ENCODE data around the gene DHCR24. TPM values are rescaled to one million over a fixed set of nuclear protein-coding genes. Genes with fewer than 3 reads are reported as not detected.
"Not testable (repeated sequence)": the region's sequence is repeated elsewhere in the genome, so short reads cannot be mapped to it uniquely, and the experiment has no call there.

Gene DHCR24
- total RNA-seq, 2 experiments from 2014 or later = 114 to 115 TPM

- ChIA-PET CTCF (interaction anchor here (0.9 kb wide), 1 partner anchor 25 kb away, joined by 3 read pairs; no protein-coding TSS in a partner anchor), POLR2A (no interaction called here)
- H3K9me3 Mint-ChIP-seq = no peaks in the 10 kb centered on the region
- no peaks in the 10 kb centered on the region for H3K36me3 Mint-ChIP-seq (ENCODE audit: low read depth)
- no peaks in the 10 kb centered on the region for H3K4me1 Mint-ChIP-seq
- no peak for DNase-seq
- H3K27me3 Mint-ChIP-seq = peaks cover 25% of the 10 kb centered on the region
- H3K4me3 Mint-ChIP-seq = no peak overlapping the region
- H3K27ac Mint-ChIP-seq = no peak overlapping the region
Measured at GRCh38 chr1:54919367-54920359, 32.7 kb upstream of the DHCR24 start.

GRCh38 chr1:54911076-54911475 lies 24.1 kb upstream of the DHCR24 start:
- H3K4me1 Mint-ChIP-seq; DNase-seq; H3K27me3 Mint-ChIP-seq; POLR2A ChIA-PET; H3K27ac Mint-ChIP-seq; H3K36me3 Mint-ChIP-seq (ENCODE audit: low read depth); H3K9me3 Mint-ChIP-seq; H3K4me3 Mint-ChIP-seq: not testable (repeated sequence)
- CTCF ChIA-PET = interaction anchor here (1.1 kb wide), 1 partner anchor 34 kb away, joined by 3 read pairs; no protein-coding TSS in a partner anchor

GRCh38 chr1:54906586-54906985 lies 19.6 kb upstream of the DHCR24 start:
- no peaks in the 10 kb centered on the region for H3K36me3 Mint-ChIP-seq (ENCODE audit: low read depth)
- H3K4me1 Mint-ChIP-seq = no peaks in the 10 kb centered on the region

GRCh38 chr1:54904476-54905048 lies 17.6 kb upstream of the DHCR24 start:
- Mint-ChIP-seq H3K27me3 (peaks cover 38% of the 10 kb centered on the region), H3K27ac (no peak overlapping the region), H3K4me1 (no peaks in the 10 kb centered on the region), H3K9me3 (no peaks in the 10 kb centered on the region), H3K36me3 (ENCODE audit: low read depth) (no peaks in the 10 kb centered on the region), H3K4me3 (no peak overlapping the region)
- ChIA-PET CTCF (interaction anchor here (1.4 kb wide), 1 partner anchor 40 kb away, joined by 5 read pairs; no protein-coding TSS in a partner anchor), POLR2A (no interaction called here)
- no peak for DNase-seq

More at GRCh38 chr1:54906586-54906985, 19.6 kb upstream of the DHCR24 start:
- DNase-seq = no peak
- Mint-ChIP-seq H3K9me3 (no peaks in the 10 kb centered on the region), H3K27ac (no peak overlapping the region), H3K4me3 (no peak overlapping the region), H3K27me3 (peaks cover 29% of the 10 kb centered on the region)
- ChIA-PET POLR2A (no interaction called here), CTCF (no interaction called here)

GRCh38 chr1:54894271-54894670 lies 7.3 kb upstream of the DHCR24 start:
- no peak for DNase-seq
- Mint-ChIP-seq H3K36me3 (ENCODE audit: low read depth) (no peaks in the 10 kb centered on the region), H3K4me3 (no peak overlapping the region), H3K27ac (no peak overlapping the region), H3K9me3 (no peaks in the 10 kb centered on the region), H3K4me1 (no peaks in the 10 kb centered on the region), H3K27me3 (peaks cover 16% of the 10 kb centered on the region)
- CTCF ChIA-PET = interaction anchor here (0.7 to 2.3 kb wide), 2 partner anchors 50 to 102 kb away, joined by 3 to 9 read pairs; no protein-coding TSS in a partner anchor
- POLR2A ChIA-PET = no interaction called here

- Mint-ChIP-seq H3K27me3 (peaks cover 26% of the 10 kb centered on the region), H3K36me3 (ENCODE audit: low read depth) (no peaks in the 10 kb centered on the region), H3K4me3 (no peak overlapping the region), H3K4me1 (peaks cover 8% of the 10 kb centered on the region), H3K27ac (no peak overlapping the region), H3K9me3 (no peaks in the 10 kb centered on the region)
- ChIA-PET POLR2A (no interaction called here), CTCF (interaction anchor here (2.3 kb wide), 1 partner anchor 52 kb away, joined by 9 read pairs; no protein-coding TSS in a partner anchor)
- DNase-seq = no peak
Measured at GRCh38 chr1:54892586-54892985, 5.6 kb upstream of the DHCR24 start.

GRCh38 chr1:54889132-54889725 lies 2.2 kb upstream of the DHCR24 start:
- Mint-ChIP-seq H3K36me3 (ENCODE audit: low read depth) (peaks cover 17% of the 10 kb centered on the region), H3K4me3 (no peak overlapping the region), H3K27ac (no peak overlapping the region), H3K27me3 (peaks cover 26% of the 10 kb centered on the region), H3K9me3 (no peaks in the 10 kb centered on the region), H3K4me1 (peaks cover 33% of the 10 kb centered on the region)
- CTCF ChIA-PET = interaction anchor here (4.0 kb wide), 1 partner anchor 56 kb away, joined by 19 read pairs; no protein-coding TSS in a partner anchor
- DNase-seq = no peak
- POLR2A ChIA-PET = no interaction called here

- H3K4me1 Mint-ChIP-seq = peaks cover 43% of the 10 kb centered on the region
- POLR2A ChIA-PET = interaction anchor here (0.8 kb wide), 1 partner anchor 41 kb away, joined by 3 read pairs; no protein-coding TSS in a partner anchor
- peak overlapping the region; percentile 88 for H3K4me3 Mint-ChIP-seq
- H3K27ac Mint-ChIP-seq = no peak overlapping the region
- no peaks in the 10 kb centered on the region for H3K9me3 Mint-ChIP-seq
- peaks cover 26% of the 10 kb centered on the region for H3K27me3 Mint-ChIP-seq
- CTCF ChIA-PET = interaction anchor here (1.1 to 4.0 kb wide), 4 partner anchors 14 to 108 kb away, joined by 3 to 19 read pairs (median 5); no protein-coding TSS in a partner anchor
- DNase-seq = no peak
- peaks cover 27% of the 10 kb centered on the region for H3K36me3 Mint-ChIP-seq (ENCODE audit: low read depth)
Measured at GRCh38 chr1:54888080-54888733, 1.2 kb upstream of the DHCR24 start.

GRCh38 chr1:54887665-54888071 lies 673 bp upstream of the DHCR24 start:
- ChIA-PET POLR2A (interaction anchor here (0.8 to 1.8 kb wide), 2 partner anchors 41 to 327 kb away, joined by 3 to 8 read pairs; partner anchors contain the start of gene USP24), CTCF (interaction anchor here (1.0 to 4.0 kb wide), 6 partner anchors 9 to 108 kb away, joined by 3 to 19 read pairs (median 4); no protein-coding TSS in a partner anchor)
- H3K27me3 Mint-ChIP-seq = peaks cover 24% of the 10 kb centered on the region
- peaks cover 46% of the 10 kb centered on the region for H3K4me1 Mint-ChIP-seq
- H3K27ac Mint-ChIP-seq = no peak overlapping the region
- peaks cover 31% of the 10 kb centered on the region for H3K36me3 Mint-ChIP-seq (ENCODE audit: low read depth)
- peak overlapping the region; percentile 88 for H3K4me3 Mint-ChIP-seq
- DNase-seq = no peak
- H3K9me3 Mint-ChIP-seq = no peaks in the 10 kb centered on the region

GRCh38 chr1:54885807-54886723 lies 930 bp downstream of the DHCR24 start:
- Mint-ChIP-seq H3K4me1 (peaks cover 58% of the 10 kb centered on the region), H3K27me3 (peaks cover 16% of the 10 kb centered on the region), H3K36me3 (ENCODE audit: low read depth) (peaks cover 46% of the 10 kb centered on the region), H3K9me3 (no peaks in the 10 kb centered on the region), H3K27ac (peak overlapping the region; percentile 73), H3K4me3 (peak overlapping the region; percentile 88)
- no peak for DNase-seq
- ChIA-PET POLR2A (interaction anchor here (1.0 to 2.1 kb wide), 7 partner anchors 12 to 328 kb away, joined by 3 to 8 read pairs (median 6); partner anchors contain the start of genes TTC22, TTC4 and USP24), CTCF (interaction anchor here (0.9 to 4.0 kb wide), 8 partner anchors 12 to 214 kb away, joined by 3 to 19 read pairs (median 4); no protein-coding TSS in a partner anchor)

GRCh38 chr1:54885237-54885679 lies 1.7 kb downstream of the DHCR24 start:
- ChIA-PET POLR2A (interaction anchor here (1.0 to 2.1 kb wide), 5 partner anchors 11 to 832 kb away, joined by 4 to 6 read pairs (median 5); partner anchors contain the start of genes TCEANC2, TMEM59 and TTC22), CTCF (interaction anchor here (1.4 to 4.0 kb wide), 4 partner anchors 11 to 76 kb away, joined by 3 to 19 read pairs (median 6); no protein-coding TSS in a partner anchor)
- peaks cover 47% of the 10 kb centered on the region for H3K36me3 Mint-ChIP-seq (ENCODE audit: low read depth)
- peaks cover 16% of the 10 kb centered on the region for H3K27me3 Mint-ChIP-seq
- peak overlapping the region; percentile 88 for H3K4me3 Mint-ChIP-seq
- no peak overlapping the region for H3K27ac Mint-ChIP-seq
- no peak for DNase-seq
- peaks cover 58% of the 10 kb centered on the region for H3K4me1 Mint-ChIP-seq
- no peaks in the 10 kb centered on the region for H3K9me3 Mint-ChIP-seq
